HG02870 (cell line): ENCODE measurements around the gene LMF1.

ENCODE experiments used
- ATAC-seq: cut with Tn5 transposase; IDR thresholded peaks from one replicate; pipeline ENCODE4 v1.9.1; 2021; ENCODE audit warnings: mild to moderate bottlenecking, moderate library complexity; ENCODE audit not compliant: unreplicated experiment

LMF1 gene

DNA sequence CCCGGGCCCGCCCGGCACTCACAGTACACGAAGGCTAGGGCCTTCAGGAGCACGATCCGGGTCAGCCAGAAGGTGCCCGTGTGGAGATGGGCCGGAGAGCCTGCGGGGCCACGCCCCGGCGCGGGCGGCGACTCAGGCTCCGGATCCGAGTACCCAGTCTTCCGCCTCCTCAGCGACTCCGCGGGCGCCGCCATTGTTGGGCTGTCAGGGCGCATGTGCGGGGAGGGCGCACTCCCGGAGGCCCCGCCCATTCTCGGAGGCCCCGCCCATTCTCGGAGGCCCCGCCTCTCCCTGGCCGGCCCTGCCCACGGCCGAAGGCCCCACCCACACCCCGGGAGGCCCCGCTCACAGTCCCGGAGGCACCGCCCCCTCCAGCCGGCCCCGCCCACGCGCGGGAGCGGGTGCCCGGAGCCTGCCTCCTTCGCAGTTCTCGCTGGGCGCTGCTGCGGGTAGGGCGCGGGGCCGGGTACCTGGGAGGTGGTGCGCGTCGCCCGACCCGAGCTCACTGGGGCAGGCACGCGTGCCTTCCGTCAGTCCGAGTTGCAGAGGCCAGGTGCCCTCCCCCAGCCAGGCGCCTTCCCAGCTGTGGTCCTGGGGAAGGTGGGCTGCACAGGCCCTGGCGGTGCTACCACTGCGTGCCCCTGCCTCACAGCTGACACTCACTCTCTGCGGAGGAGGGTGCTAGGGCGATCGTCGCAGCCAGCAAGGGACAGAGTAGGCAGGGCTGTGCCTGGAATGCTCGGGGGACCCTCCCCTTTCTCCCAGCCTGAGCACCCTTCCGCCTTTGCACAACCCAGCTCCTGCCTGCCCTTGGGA lies at the start of gene LMF1:
LMF1 (minus strand) TSS at position 219 of the 816 bp plus-strand sequence; CDS start at position 215, 4 bp downstream.
- peak; percentile 75 for ATAC-seq

DNA sequence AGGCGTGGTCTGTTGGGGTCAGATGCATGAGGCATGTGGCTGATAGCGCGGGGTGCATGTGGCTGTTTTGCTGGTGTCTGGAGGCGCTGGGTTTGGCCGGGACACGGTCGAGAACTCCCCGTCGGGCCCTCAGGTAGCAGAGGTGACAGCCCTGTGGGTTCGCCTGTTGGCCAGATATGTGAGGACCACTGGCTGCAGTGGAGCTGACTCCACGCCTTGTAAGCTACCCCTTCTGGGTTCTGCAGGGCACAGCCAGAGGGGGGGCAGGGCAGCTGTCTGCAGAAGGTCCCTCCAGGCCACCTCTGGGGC lies 49.3 kb upstream of the LMF1 start:
- ATAC-seq, result no peak

DNA sequence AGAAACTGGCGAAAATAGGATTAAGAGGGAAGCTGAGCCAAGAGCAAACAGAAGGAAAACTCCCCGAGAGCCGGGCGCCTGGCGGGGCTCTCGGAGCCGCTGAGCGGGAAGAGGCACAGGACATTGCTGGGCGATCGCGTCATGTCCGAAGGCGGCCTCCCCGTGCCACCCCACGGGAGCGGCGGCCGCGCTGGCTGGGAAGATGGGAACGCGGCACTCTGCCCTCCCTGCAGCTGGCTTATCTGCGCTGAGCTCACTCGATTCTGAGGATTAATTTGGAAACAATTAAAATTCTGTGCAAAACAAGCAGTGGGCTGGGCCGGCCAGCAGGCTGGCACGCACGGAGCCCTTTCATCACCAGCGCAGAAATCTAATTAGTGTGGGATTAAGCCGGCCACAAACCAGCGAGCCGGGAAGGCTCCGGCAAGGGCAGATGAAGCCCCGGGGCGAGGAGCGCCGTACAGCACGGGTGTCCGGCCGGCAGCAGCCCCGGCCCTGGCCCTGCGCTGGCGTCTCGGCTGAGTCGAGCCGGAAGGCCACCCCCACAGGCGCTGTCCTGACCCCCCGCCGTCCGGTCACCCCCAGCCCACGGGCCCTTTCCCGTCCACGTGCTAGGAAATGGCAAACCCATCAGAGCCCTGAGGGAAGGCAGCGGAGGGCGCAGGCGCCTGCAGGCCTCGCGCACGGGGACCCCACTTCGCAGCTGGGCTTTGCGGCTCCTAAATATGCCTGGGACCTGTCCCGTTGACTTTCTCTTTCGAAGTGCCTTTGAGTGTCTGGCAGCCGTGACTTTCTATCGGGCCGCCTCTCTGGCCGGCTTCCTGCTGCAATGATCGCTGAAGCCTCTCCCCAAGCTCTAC lies 48.7 kb upstream of the LMF1 start:
- ATAC-seq, result no peak

DNA sequence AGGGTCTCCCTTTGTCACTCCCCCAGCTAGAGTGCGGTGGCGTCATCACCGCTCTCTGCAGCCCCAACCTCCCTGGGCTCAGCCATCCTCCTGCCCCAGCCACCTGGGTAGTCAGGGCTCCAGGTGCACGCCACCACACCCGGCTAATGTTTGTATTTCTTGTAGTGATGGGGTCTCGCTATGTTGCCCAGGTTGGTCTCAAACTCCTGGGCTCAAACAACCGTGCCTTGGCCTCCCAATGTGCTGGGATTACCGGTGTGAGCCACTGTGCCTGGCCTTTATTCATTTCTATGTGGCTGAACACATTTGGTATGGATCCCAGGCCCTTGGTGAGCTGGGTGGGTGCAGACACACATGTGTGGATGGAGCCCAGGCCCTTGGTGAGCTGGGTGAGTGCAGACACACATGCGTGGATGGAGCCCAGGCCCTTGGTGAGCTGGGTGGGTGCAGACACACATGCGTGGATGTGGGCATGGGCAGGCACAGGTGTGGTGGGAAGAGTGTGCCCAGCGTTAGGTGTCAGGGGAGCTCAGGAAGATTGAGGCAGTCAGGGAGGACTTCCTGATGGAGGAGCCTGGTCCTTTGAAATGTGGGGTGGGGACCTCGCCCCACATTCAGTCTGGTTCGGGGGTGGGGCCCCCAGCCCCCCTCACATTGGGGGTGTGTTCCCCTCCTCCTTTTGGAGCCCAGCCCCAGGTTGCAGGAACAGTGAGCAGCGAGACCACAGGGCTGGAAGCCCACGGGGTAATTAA lies 47.8 kb upstream of the LMF1 start:
- no peak for ATAC-seq

DNA sequence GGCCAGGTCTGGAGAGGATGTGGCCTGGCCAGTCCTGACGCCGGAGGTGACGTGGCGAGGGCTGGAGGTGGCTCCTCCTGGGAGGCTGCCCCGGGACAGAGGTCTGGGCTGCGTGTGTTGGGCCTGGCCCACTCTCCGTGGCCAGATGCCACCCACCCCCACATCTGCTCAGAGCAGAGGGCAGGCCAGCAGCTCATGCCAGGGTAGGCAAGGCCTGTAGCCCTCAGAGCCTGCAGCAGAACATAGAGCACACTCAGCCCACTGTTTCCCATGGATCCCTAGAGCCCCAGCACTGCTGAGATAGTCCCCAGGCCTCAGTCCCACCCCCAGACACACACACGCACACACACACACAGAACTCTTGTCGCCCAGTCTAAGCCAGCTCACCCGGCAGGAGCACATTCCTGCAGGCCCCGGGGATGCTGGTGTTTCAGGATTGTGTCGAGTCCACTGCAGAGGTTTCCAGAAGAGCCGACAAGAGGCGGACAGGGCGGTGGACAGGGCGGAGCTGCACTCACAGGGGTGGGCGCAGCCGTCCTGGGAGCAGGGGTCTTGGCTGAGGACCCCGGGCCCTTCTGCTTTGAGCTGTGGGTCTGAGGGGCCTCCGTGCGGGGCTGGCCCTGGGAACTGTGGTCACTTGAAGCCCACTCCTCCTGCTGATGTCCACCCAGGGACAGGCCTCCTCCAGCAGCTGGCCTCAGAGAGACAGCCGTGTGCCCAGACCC lies 44.1 kb upstream of the LMF1 start:
- no peak for ATAC-seq

DNA sequence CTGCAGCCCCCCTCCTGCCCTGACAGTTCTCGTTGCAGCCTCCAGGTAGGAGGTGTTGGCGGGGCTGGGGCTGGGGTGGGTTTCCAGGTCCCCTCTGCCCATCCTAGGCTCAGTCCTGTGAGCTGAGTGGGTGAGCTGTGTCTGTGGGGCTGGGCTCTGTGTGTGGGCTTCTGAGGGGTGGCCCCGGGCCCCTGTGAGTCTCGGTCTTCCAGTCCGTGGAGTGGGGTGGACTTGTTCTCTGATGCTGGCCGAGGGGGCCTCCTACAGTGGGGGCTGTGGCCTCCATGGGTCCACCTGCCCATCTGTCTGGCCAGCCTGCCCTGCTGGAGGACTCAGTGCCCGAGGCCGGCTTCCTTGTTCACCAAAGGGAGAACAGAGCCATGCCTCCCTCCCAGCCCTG lies 43.4 kb upstream of the LMF1 start:
- ATAC-seq, result no peak

DNA sequence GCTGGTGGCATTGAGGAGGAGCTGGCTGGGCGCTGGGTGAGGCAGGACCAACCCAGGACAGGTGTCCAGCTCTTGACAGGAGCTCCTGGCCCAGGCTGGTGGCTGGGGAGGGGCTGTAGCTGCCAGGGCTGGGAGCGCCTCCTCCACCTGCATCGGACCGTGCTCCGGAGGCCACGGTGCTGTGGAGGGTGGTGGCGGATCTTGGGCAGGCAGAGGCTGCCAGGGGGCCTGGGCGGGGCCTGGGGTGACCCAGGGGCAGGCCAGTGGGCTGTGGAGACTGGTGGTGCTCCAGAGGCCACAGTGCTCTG lies 42.8 kb upstream of the LMF1 start:
- no peak for ATAC-seq

DNA sequence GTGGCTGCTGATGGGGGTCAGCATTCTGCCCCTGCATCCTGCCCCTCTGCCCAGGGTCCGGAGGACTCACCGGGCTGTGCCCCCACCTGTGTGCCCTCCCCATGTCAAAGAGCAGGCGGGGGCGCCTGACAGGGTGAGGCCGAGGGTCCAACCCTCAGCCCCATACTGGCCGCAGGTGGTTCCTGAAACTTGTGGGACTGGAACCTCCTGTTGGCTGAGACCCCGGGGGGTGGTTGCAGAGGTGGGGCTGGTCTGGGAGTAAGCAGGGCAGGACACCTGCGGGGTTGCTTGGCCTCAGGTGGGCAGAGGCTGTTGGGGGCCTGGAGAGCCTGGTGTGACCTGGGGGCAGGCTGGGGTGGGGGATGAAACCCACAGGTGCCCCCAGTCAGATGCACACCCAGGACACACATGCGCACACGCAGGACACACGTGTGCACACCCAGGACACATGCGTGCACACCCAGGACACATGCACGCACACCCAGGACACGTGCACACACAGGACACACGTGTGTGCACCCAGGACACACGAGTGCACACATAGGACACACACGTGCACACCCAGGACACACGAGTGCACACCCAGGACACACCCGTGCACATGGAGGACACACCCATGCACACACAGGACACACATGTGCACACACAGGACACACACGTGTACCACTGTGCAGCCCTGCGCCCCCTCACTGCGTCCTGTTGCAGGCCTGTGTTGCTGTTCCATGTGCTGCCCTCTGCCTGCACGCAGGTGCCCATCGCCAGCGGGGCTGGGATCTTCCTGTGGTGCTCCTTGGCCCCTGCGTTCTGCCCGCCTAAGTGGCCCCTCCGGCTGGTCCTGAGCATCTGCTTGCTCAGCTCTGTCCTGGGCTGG lies 42.2 kb upstream of the LMF1 start:
- no peak for ATAC-seq

DNA sequence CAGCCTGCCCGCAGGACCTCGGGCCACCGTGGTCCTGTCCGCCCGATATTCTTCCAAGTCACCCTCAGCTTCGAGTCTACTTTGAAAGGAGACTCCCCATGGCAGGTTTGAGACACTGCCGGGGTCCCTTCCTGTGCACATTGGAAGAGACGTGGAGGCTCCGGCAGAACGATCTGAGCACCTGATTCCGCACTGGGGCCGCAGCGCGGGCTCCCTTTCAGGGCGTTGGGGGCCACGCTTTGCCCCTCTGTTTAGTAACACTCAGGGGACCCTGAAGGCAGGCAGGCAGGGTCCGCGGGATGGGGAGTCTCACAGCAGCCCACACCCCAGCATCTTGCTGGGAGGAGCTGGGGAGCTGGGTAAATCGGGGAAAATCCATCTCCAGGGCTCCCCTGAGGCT lies 41.4 kb upstream of the LMF1 start:
- no peak for ATAC-seq

DNA sequence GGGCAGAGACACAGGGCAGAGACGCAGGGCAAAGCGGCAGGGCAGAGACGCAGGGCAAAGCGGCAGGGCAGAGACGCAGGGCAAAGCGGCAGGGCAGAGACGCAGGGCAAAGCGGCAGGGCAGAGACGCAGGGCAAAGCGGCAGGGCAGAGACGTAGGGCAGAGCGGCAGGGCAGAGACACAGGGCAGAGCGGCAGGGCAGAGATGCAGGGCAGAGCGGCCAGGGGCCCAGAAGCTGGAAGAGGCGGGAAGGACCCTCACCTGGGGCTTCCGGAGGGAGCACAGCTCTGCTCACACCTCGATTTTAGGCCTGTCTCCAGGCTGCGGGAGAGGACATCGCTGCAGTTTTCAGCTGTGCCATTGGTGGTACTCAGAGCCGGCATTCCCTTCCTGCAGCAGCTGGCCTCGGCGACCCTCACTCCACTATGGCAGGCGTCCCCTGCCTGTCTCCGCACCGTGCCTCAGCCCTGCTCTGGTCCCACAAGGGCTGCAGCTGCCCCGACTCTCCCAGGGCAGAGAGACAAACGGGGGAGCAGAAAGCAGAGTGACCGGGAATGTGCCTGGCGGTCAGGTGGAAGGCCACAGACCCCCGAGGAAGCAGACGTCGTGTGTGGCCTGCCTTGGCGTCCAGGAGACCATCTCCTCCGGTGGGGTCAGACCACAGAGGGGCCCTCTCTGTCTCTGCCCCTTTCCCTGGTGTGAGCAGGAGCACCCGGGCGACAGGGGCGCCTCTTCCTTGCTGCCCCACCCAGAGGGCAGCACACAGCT lies 40.7 kb upstream of the LMF1 start:
- ATAC-seq, result no peak

DNA sequence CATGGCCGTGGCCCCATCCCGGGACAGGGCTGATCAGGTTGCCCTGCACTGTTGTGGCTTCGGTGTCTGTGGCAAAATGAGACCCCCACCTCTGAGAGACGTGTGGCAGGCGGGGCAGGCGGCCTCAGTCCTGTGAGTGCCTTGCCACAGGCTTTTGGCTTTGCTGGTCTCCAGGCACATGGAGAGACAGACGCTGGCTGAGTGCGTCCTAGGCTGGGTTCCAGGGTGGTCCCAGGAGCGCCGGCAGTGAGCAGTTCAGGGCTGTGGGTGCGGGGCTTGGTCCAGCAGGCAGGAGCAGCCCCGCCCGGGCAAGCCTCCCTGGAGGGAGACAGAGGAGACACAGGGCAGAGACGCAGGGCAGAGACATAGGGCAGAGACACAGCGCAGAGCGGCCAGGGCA lies 40.0 kb upstream of the LMF1 start:
- no peak for ATAC-seq

DNA sequence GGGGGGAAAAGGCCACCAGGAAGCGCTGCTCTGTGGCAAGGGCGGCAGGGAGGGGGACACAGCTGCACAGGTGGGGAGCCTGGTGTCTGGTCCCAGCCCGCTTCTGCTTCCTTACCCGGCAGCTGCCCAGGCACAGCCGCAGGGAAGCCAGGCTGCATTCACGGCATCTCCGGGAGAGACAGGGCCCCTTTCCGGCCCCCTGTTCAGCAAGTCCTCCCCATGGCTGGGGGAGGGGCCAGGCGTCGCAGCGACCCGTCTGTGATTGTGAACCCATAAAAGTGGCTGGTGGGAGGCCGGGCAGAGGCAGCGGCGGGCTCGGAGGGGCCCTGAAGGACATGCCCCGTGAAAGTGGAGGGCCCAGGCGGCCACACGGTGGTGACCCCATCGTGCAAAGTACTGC lies 39.5 kb upstream of the LMF1 start:
- no peak for ATAC-seq

DNA sequence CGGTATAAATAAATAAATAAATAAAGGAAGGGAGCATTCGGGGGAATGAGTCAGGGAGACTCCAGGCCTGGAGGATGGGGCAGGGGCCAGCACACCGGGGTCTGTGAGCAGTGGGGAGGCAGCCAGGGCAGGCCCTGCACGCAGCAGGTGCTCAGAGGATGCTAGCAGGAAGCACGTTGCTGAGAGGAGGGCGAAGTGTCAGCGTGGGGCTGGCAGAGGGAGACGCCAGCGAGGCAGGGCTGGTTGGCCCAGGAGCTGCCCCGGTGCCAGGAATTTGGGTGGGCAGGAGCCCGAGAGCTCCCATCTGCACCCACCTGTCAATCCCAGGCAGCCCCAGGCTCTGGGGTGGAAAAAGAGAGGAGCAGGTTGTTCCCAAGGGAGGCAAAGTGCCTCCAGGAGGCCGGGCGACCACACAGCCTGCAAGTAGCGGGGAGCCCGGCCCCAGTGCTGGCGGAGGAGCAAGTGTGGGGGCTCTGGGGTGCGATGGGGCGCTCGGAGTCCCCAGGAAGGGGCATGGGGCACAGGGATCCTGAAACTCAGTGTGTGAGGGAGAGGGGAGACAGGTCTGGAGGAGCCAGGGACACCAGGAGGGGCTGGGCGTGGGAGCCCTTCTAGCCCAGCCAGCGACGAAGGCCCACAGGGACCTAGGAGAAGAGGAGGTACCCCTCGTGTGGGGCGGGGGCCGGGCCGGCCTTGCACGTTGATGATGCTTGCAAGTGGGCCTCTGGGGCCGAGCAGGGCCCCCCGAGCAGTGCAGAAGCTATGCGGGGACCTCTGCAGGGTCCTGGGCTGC lies 38.8 kb upstream of the LMF1 start:
- ATAC-seq, result no peak

DNA sequence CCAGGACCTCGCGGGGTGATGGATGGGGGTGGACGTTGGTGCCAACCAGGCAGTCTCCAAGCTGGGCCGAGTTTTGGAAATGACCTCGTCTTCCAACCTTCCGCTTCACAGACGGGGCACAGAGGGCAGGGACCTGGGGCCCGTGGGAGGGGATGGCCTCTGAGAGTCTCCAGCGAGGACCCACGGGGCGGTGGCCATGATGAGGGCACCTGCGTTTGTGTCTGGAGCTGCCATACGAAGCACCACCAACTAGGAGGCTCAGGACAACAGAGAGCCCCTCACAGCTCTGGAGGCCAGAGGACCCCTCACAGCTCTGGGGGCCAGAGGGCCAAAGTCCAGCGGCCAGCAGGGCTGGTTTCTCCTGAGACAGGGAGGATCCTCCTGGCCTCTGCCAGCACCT lies 37.3 kb upstream of the LMF1 start:
- ATAC-seq, result no peak

DNA sequence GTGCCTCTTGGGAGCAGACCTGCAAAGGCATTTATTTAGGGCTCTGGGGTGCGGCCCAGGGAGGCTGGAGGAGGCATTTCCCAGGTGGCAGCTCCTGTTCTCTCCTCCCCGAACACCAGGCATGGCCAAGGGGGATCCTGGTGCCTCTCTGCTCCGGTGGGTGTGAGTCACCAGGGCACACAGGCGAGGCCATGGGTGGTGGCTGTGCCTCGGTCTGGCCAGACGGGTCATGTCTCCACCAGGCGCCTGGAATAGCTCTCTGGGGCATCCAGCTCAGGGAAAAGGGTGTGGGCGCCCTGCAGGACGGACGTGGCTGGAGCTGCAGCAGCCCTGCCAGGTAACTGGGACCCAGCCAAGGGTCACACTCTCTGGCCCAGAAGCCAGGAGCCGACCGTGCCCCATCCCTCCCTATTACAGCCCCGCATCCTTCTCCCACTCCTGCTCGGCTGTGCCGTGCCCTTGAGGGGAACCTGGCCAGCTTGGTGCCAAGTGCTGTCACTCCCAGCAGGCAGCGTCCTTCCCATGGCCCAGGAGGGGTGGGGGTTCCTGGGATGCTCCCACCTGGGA lies 36.6 kb upstream of the LMF1 start:
- no peak for ATAC-seq

DNA sequence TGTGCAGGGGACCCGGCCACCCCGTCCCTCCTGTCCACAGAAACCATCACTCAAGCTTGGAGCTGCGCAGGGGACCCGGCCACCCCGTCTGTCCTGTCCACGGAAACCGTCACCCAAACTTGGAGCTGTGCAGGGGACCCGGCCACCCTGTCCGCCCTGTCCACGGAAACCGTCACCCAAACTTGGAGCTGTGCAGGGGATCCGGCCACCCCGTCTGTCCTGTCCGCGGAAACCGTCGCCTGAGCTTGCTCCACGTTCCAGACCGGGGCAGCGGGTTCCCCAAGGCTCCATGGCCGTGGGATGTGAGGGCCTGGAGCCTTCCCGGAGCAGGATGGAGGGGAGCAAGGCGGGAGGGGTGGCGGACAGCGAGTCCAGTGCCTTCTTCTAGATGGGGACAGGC lies 36.0 kb upstream of the LMF1 start:
- no peak for ATAC-seq

DNA sequence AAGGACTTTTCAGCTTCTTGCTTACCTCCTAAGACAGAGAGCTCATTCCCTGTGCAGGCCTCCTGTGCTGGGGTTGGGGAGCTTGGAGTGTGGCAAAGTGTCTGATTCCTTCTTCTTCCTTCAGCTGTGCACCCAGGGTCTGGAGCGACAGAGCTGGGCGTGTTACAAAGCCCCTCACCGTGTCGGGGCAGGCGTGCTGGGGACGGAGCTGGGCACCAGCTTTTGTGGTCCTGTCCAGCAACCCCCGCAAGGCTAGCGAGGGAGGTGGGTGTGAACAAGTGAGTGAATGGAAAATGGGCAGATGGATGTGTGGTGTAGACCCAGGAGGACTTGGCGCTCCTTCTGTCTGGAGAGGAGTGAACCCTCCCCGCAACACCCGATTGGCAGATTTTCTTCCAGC lies 34.5 kb upstream of the LMF1 start:
- no peak for ATAC-seq
